ENCODE results near the gene METRN.

The METRN gene

GRCh38 chr16:714558-715476 lies at the start of gene METRN:
METRN (plus strand) TSS chr16:715118; CDS start chr16:715290, 172 bp downstream.
- peak; percentile 89 to 98 (median 96) for DNase-seq

GRCh38 chr16:666572-666971 lies 48.3 kb upstream of the METRN start:
- no peak for DNase-seq

DNA sequence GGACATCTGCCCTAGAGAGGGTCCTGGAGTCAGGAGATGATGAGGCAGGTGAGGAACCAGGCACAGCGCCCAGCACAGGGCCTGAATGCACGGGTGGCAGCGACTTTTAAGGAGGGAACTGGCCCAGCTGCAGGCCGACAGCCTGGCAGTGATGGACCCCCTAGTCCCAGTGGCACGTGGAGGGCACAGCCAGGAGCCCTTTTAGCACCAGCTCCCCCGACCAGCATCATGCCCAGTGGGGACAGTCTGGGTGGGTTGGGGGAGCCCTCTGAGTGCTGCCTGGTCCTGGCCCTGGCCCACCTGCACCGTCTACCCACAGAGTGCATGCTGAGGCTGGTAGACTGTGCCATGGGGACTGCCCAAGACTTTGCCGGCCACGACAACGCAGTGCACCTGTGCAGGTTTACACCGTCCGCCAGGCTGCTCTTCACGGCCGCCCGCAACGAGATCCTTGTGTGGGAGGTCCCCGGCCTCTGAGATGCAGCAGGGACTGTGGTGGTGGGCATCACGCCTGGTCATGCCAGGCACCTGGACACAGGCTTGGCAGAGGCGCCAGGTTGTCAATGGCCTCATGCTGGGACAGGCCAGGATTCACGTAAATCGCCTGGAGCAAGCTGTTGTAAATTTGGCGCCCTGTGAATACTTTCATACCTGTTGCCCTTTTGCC lies 47.7 kb upstream of the METRN start:
- DNase-seq: no peak

- peak; percentile 96 to 99 (median 99) for DNase-seq
Measured at GRCh38 chr16:667780-668518, 47.0 kb upstream of the METRN start, which contains the start of gene RHOT2. RHOT2 (plus strand) TSS chr16:668132; CDS start chr16:668200, 68 bp downstream.

- DNase-seq: peak in 2 of 3 donors; percentile 5 to 33
Measured at GRCh38 chr16:668519-669171, 46.3 kb upstream of the METRN start.

DNA sequence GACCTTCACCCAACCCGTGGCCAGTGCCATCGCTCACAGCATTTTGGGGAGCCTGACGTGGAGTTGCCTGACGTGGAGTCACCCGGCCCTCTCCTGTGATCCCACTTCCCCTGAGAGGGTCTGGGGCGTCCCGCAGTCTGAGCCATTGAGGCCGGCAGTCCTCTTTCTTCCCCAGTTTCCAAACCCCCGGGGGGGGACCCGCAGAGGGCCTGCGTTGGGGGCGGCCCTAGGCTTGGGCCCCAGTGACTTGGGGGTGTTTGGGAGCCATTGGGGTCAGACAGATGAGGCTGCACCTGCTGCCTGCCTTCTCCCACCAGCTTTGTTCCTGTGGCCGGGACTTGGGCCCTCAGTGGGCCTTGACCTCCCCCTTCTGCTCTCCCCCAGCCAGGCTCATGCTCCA lies 45.3 kb upstream of the METRN start:
- DNase-seq: no peak

DNA sequence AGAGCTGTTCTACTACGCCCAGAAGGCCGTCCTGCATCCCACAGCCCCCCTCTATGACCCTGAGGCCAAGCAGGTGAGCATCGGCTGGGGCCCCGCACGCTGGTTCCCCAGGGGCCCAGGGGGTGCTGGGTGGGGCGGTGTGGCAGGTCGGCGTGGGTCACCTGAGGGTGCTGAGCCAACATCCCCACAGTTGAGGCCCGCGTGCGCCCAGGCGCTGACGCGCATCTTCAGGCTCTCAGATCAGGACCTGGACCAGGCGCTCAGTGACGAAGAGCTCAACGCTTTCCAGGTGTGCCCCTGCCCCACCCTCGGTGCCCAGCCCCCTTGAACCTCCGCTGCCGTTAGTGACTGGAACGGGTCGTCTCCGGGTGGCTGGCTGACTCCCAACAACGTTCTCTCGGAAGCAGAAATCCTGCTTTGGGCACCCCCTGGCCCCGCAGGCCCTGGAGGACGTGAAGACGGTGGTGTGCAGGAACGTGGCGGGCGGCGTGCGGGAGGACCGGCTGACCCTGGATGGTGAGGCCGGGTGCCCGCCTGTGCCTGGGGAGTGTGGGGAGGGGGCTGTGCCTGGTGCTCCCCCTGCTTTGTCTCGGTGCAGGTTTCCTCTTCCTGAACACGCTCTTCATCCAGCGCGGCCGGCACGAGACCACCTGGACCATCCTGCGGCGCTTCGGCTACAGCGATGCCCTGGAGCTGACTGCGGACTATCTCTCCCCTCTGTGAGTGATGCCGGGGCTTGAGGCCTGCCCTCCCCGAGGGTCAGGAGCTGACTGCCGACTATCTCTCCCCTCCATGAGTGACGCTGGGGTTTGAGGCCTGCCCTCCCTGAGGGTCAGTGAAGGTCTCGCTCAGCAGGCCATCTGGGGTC lies 44.2 kb upstream of the METRN start:
- no peak for DNase-seq

DNA sequence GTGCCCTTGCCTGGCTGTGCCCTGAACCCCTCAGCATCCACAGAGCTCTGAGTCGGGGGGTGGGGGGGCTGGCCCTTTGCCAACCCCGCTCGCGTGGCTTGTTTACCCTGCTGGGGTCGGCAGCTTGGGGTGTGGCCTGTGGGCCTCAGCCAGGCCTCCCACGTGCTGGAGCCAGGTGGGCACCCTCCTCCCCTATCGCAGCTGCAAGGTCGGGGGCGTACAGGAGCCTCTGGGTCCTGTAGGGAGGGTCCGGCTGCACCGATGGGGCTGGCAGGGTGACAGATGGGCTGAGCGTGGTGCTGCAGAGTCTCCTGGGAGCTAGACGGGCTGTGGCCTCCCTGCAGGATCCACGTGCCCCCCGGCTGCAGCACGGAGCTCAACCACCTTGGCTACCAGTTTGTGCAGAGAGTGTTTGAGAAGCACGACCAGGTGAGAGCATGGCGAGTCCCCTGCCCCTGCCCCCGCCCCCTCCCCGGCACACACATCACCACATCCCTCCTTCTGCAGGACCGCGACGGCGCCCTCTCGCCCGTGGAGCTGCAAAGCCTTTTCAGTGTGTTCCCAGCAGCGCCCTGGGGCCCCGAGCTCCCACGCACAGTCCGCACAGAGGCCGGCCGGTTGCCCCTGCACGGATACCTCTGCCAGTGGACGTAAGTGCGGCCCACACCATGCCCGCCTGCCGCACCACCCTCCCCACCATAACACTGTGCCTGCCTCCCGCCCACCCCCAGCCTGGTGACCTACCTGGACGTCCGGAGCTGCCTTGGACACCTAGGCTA lies 43.4 kb upstream of the METRN start:
- DNase-seq: no peak

DNA sequence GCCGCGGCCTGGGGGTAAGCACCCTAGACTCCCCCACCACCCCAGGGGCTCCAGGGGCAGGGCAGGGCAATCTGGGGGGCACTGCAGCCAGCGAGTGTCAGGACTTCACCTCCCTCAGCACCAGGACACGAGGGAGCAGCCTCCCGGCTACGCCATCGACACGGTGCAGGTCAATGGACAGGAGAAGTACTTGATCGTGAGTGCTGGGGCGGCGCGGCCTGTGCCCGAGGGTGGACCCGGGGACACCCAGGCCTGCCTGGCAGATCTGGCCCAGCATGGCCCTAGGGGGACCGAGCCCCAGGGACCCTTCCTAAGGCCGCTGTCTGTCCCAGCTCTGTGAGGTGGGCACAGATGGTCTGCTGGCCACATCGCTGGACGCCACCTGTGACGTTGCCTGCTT lies 42.5 kb upstream of the METRN start:
- no peak for DNase-seq

GRCh38 chr16:672851-673250 lies 42.1 kb upstream of the METRN start:
- DNase-seq: no peak

DNA sequence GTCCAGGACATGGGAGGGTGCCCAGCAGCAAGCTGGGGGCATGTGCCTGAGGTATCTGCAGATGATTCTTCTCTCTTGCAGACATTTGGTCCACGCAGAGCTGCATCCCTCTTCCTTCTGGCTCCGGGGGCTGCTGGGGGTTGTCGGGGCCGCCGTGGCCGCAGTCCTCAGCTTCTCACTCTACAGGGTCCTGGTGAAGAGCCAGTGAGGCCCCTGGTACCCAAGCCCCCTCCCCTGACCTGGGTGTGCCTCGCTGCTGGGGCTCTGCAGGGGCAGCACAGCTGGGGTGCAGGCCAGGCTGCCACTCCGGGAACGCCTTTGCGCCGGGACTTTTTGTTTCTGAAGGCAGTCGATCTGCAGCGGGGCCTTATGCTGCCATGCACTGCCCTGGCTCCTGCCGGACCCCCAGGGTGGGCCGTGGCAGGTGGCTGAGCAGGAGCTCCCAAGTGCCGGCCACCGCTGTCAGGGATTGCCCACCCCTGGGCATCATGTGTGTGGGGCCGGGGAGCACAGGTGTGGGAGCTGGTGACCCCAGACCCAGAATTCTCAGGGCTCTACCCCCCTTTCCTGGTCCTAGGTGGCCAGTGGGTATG lies 41.4 kb upstream of the METRN start:
- DNase-seq: no peak

DNA sequence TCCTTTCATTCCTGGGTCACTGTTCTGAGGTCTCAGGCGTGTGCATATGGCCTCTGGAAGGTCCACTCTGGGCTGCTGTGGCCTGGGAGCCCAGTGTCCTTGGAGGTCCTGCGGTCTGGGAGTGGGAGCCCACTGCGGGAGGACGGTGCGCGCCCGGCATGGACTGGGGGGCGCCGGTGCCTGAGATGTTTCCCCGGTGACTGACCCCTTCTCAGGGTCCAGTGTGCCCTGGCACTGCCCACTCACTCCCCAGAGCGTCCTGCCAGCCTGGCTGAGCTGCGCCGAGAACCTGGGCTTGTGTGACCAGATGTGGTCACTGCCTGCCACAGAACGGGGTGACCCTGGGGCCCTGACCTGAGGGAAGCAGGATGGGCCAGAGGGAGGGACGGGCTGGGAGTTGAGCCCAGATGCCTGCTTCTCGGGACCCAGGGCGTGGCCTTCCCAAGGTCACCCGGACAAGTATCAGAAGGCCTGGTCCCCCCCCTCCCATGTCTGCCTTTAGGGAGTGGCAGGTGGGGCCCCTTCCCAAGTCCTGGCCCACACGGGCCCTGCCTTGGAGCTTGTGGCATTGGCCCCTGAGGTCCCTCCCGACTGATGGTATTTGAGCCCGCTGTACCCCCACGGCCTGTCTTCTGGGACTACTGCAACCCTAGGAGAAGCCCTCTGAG lies 40.6 kb upstream of the METRN start:
- no peak for DNase-seq

DNA sequence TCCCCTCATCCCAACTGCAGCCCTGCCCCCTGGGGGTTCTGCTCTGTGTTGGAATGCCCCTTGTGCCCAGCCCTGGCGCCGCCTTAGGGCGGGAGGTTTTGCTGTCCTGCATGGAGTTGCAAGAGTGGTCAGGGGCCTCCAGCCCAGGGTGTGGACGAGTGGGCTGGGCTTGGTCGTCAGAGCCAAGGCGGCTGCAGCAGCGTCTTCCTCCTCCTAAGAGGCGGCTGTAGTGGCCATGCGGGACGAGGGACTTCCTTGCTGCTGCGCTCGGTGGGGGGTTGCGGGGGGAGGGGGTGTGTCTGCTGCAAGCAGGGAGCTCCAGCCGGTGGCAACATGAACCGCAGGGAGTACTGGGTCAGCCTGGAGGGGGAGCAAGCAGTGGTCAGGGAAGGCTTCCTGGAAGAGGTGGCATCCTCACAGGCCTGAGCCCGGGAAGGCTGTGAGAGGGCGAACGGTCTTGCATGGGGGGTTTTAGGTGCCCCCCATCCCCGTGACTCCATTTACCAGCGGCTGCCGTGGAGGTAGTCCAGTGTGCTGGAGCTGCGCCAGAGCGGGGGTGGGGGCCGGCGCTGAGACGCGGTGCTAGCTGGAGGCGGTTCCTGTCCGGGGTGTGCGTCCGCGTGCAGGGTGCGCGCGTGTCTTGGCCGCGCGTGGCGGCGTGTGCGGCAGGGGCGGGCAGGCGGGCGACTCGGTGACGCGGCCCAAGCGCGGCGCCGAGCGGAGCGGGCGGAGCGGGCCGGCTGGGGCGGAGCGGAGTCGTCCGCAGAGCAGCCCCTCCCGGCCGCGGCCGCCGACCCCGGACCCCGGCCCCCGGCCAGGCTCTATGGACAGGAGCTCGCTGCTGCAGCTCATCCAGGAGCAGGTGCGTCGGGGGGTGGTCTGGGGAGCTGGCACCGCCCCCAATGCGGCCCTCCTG lies 39.7 kb upstream of the METRN start, which contains the start of gene RHBDL1:
TSS of gene RHBDL1 (plus strand) at position 704 of the 916 bp plus-strand sequence. CDS start at position 824, 120 bp downstream.
- peak in 2 of 3 donors; percentile 46 to 63 for DNase-seq

- no peak for DNase-seq
Measured at GRCh38 chr16:675884-676564, 38.9 kb upstream of the METRN start.

GRCh38 chr16:676565-676902 lies 38.4 kb upstream of the METRN start:
- DNase-seq: no peak

DNA sequence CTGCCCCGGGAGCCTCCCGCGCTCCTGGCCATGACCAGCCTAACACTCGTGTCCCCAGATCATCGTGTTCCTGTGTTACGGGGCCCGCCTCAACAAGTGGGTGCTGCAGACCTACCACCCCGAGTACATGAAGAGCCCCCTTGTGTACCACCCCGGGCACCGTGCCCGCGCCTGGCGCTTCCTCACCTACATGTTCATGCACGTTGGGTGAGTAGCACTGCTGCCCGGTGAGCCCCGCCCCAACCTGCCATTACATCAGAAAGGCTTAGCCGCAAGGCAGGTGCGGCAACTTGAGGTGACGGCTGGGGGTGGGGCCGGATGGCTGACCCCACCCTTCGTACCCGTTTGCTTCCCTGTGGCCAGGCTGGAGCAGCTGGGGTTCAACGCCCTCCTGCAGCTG lies 38.0 kb upstream of the METRN start:
- DNase-seq: no peak

GRCh38 chr16:677316-678190 lies 37.4 kb upstream of the METRN start:
- DNase-seq: no peak

Data from suppressor macrophage treated with lipopolysaccharide for 1 hour (primary cell).